CD1c-positive myeloid dendritic cell (primary cell): ENCODE measurements around the gene AKR1C1.
"Not testable (repeated sequence)": the region's sequence is repeated elsewhere in the genome, so short reads cannot be mapped to it uniquely, and the experiment has no call there.

Experiments used
- DNase-seq: peaks from one replicate; pipeline ENCODE4 v3.0.0-alpha.2; 2016; ENCODE audit errors: extremely low spot score

Gene AKR1C1

DNA sequence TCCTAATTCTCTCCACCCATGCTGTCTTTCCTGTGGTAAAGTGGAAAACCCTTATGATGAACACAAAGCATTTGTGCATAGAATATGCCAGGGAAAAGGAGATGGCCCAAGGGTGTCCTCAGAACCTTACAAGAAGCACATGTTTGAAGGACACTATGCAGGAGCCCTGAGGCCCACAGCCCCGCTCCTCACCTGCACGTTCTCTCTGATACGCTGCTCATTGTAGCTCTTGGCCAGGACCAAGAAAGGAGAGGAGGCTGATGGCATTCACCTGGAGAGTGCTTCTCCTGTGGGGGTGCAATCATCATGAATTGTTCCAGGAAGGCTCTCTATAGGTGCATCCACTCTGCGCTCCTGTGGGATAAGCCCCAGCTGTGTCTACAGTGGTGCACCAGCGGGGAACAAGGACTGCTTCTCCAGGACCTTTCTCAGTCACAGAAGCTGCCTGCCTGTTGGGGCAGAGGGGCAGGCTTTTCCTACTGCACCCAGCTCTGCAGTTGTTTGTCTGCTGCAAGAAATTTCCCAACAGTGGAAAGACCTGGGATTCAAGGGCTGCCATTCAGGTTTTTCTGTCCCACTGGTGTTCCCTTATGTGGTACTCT, 20.5 kb downstream of the AKR1C1 start:
- DNase-seq: no peak

- no peak for DNase-seq
Observed at GRCh38 chr10:4984223-4984622, 21.0 kb downstream of the AKR1C1 start.

- no peak for DNase-seq
Observed at GRCh38 chr10:4984971-4985594, 21.9 kb downstream of the AKR1C1 start.

DNA sequence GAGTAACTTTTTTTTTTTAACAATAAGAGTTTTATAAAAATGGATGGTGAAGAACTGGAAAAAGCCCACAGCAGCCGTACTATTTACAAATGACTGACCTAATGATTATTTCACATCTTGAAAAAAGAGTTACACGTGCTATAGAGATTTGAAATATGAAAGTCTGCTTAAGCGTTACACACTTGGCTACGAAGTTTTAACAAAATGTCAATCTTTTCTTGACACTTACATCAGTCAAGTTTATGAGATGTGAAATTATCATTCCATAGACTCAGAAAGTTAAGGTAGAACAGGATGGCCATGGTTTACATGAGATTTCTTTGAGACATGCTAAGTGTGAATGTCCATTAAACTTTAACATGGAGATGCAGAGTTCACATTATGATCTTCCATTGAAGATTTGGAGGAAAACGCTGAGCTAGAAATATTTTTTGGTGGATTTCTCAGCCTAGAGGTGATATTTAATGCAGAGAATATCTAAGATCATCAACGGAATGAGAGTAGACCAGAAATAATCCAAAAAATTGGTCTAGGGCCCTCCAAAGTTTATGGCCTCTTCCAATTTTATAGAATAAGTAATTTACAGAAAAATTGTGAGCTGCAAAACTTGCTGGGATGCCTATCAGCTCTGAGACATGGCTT, 24.9 kb downstream of the AKR1C1 start:
- DNase-seq: not testable (repeated sequence)

DNA sequence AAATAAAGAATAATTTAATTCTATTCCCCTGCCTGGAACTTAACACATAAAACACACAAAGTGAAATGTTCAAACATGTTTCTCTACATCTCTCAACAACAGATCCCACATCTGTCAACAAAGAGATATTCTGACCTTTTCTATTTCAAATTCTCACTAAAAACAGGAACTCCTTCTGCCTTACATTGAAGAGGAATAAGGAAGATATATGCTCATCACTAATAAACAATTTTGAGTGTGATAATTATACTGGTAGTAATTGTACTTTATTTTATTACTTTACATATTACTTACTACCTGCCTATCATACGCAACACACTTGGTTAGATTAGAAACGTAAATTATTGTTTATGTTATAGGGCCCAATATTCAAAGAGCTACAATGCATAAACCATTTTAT, 27.0 kb downstream of the AKR1C1 start:
- no peak for DNase-seq

DNA sequence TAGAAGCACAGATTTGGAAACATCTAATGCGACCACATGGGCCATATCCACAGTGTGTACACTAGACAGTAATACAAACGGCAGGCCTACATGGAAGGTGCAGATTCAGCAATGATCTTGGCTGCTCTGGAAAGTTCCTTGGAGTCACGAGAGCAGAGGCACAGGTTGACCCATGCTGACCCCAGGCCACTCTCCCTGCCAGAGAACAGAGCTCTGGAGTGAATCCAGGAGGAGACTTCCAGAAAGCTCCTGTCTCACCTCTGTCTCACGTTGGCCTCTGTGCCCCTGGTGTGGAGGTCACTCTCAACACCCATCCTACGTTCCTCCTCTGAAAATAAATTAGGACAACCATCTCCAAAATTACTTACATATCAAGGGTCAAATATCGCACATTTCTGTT, 28.2 kb downstream of the AKR1C1 start:
- not testable (repeated sequence) for DNase-seq

- DNase-seq: not testable (repeated sequence)
Observed at GRCh38 chr10:4992564-4992963, 29.3 kb downstream of the AKR1C1 start.

DNA sequence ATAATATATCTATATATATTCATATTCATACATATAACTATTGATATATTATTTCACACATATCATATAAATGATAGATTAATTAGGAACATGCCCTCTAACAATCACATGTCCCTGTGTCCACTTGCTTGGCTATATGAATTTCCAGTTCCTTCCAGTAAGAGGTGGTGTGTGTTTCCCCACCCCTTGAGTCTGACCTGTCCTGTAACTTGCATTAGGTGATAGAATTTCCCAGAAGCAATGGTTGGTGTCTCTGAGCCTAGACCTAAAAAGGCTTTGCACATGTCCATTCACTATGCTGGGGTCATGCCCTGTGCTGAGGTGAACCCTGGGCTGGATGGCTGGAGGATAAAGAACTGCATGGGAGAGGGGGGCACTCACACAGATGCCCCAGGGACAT, 31.0 kb downstream of the AKR1C1 start:
- not testable (repeated sequence) for DNase-seq

GRCh38 chr10:4998671-4999070, 35.5 kb downstream of the AKR1C1 start:
- no peak for DNase-seq

DNA sequence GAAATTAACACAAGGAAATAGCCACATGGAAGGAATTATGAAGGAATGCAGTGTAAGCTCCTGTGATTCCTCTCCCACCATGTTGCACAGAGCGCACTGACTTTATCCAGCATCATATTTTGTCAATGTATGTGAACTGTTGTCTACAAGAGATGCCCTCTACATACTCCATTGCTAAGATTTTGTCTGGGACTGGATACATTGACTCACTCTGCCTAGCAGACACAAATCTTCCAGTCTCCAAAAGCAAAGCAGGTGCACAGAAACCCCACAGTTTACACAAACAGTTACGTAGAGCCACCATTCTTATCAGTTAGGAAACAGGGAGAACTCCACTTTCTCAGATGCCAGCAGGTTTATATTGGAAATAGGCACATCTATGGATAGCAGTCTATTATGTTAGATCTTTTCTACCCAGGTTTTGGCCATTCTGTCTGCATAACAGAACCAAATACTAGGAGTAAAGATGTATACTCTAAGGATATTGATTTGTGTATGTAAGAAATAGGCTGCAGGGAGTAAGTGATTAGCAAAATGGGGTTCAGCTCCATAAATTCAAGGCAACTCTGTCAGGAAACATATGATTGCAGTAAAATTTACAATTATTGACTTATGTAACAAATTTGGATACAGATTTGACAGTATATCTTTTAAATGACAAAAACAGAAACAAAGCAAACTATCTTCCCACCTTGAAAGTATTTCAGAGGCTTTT, 39.0 kb downstream of the AKR1C1 start:
- no peak for DNase-seq

DNA sequence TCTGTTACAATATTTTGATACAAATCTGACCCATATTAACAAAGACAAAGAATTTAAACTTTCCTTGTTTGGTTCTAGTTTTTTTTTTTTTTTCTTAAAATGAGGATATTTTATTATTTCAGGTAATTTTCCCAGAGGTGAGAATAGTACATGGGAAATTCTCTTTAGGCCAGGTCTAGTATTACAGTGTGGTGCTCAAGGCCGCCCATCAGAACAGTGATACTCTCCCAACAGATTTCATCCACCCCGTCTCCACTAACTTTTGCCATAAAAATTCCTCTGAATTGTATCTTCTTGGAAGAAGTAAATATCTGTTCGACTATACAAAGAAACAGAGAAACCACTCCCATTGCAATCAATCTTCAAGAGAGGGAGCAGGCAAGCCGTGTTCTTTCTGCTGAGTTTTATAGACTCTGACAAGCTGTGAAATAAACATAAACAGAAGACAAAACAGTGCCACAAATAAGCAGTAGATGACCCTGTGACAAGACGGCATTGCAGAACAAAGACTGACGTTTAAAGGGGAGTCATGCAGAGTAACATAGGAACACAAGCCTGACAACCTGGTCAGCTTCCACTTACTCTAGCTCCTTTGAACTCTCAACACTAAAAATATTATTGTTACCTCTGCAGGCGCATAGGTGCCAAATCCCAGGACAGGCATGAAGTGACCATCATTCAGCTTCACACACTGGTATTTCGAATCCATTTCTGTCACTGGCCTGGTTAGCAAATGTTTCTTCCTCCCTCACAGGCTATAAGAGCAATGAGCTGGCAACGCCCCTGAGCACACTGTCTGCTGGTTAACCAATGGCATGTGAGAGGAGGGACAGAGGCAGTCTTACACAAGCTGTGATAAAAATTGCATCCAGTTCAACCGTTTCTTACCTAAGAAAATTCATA, 40.2 kb downstream of the AKR1C1 start, which contains the start of gene AKR1C2:
TSS of gene AKR1C2 (minus strand) at position 731 of the 903 bp plus-strand sequence. CDS start at position 709, 22 bp downstream.
- DNase-seq: not testable (repeated sequence)

DNA sequence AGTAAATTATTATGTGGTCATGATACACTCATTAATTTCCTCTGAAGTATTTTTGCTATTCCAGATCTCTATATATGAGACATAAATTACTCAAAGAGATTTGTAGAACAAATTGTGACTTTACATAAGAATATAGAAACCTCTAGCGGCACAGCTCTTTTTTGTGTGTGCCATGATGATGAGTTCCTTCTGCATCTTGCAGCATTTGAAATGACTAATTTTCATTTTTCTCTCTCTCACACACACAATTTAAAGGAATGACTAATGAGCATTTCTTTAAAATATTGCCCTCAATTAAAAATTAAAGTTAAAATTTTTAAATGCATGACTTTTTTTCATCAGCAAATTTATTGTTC, 40.8 kb downstream of the AKR1C1 start:
- not testable (repeated sequence) for DNase-seq

DNA sequence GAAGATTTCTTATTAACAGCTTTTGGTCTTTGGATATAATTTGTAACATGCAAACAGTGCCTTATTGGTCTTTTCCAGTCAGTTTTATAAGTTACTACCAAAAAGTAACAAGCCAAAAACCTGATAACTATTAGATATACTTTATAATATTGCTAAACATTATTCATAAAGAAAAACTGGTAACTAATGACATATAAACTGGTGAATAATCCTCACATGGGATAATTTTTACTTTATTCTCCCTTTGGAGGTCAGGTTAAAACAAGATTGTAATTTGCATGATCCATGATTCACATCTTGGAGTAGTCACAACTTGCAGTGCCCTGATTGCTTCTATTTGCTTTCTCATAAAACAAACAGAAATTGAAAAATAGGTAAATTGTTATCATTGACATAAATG, 41.3 kb downstream of the AKR1C1 start:
- not testable (repeated sequence) for DNase-seq

GRCh38 chr10:5008857-5009548, 45.8 kb downstream of the AKR1C1 start:
- not testable (repeated sequence) for DNase-seq

- DNase-seq: not testable (repeated sequence)
Observed at GRCh38 chr10:5010043-5010442, 46.8 kb downstream of the AKR1C1 start.

DNA sequence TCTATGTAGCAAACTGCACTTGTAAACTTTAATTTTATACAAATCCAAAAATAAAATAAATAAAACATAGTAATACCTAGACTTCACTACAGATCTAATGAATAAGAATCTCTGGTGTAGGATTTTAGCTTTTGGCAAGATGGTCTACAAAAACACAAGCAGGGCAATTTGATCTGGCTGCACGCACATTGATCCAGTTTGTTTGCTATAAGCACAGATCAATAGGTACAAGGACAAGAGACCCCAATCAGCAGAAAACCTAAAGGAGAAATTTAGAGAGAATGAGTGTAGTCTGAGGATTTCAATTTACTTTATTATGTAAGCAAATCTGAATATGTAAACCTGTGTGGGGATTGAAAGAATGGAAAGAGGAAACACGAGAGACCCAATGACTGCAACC, 48.2 kb downstream of the AKR1C1 start:
- DNase-seq: not testable (repeated sequence)

DNA sequence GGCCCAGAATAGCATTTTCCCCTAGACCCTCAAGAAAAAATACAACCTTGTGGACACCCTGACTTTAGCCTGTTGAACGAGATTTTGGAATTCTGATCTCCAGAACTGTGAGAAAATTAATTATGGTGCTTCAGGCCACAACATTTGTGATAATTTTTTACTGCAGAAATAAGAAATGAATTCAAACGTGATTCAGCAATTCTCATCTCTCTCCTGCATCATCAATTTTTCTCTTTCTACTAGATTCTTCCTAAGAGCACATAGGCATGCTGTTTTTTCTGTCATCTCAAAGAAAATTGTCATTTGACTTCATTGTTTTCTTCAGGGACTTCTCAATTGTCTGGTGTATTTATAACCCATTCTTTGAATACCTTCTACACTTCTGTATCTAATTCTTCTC, 49.4 kb downstream of the AKR1C1 start:
- DNase-seq: no peak

- no peak for DNase-seq
Observed at GRCh38 chr10:5013385-5013784, 50.2 kb downstream of the AKR1C1 start.

- DNase-seq: not testable (repeated sequence)
Observed at GRCh38 chr10:5014200-5014910, 51.1 kb downstream of the AKR1C1 start.

GRCh38 chr10:5014936-5015335, 51.7 kb downstream of the AKR1C1 start:
- no peak for DNase-seq
